ENCODE measurements around the gene PIK3R1.

DNA sequence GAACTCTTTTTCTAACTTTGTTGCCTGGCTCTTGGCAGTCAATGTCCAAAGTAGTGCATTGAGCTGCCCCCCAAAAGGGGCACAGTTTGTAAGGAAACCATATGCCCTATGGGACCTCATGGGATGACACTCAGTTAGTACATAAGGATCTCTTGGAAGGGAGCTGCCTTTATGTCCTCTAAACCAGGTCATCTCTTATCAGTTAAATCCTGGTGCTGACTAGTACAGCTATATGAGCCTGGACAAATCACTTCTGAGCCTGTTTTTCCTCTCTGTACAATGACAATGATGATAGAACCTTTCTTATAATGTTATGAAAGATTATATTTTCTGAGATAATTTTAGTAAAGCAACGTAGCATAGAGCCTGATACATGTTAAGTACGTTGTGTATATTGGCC, 44.1 kb downstream of the PIK3R1 start:
- TF ChIP-seq, protein P1, sequence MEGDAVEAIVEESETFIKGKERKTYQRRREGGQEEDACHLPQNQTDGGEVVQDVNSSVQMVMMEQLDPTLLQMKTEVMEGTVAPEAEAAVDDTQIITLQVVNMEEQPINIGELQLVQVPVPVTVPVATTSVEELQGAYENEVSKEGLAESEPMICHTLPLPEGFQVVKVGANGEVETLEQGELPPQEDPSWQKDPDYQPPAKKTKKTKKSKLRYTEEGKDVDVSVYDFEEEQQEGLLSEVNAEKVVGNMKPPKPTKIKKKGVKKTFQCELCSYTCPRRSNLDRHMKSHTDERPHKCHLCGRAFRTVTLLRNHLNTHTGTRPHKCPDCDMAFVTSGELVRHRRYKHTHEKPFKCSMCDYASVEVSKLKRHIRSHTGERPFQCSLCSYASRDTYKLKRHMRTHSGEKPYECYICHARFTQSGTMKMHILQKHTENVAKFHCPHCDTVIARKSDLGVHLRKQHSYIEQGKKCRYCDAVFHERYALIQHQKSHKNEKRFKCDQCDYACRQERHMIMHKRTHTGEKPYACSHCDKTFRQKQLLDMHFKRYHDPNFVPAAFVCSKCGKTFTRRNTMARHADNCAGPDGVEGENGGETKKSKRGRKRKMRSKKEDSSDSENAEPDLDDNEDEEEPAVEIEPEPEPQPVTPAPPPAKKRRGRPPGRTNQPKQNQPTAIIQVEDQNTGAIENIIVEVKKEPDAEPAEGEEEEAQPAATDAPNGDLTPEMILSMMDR (optimal IDR thresholded peaks at IDR 0.05 in 1 of 3, IDR thresholded peaks at IDR 0.05 in 1 of 3, conservative IDR thresholded peaks at IDR 0.05 in 1 of 3; ENCODE audit: extremely low read depth in 1 of 3, insufficient read depth in 2 of 3, low read length in 3 of 3), result no peak
- no peak for TF ChIP-seq EZH2 (IDR thresholded peaks at IDR 0.05; ENCODE audit: low read length)

Measured in keratinocyte (primary cell).